CMK (cell line): ENCODE measurements around the gene DPH7.
"Not testable (repeated sequence)": the region's sequence is repeated elsewhere in the genome, so short reads cannot be mapped to it uniquely, and the experiment has no call there.

Source experiments
- DNase-seq: peaks from one replicate; pipeline ENCODE4 v3.0.0-alpha.2; 2010; ENCODE audit warnings: low read depth

The DPH7 gene

DNA sequence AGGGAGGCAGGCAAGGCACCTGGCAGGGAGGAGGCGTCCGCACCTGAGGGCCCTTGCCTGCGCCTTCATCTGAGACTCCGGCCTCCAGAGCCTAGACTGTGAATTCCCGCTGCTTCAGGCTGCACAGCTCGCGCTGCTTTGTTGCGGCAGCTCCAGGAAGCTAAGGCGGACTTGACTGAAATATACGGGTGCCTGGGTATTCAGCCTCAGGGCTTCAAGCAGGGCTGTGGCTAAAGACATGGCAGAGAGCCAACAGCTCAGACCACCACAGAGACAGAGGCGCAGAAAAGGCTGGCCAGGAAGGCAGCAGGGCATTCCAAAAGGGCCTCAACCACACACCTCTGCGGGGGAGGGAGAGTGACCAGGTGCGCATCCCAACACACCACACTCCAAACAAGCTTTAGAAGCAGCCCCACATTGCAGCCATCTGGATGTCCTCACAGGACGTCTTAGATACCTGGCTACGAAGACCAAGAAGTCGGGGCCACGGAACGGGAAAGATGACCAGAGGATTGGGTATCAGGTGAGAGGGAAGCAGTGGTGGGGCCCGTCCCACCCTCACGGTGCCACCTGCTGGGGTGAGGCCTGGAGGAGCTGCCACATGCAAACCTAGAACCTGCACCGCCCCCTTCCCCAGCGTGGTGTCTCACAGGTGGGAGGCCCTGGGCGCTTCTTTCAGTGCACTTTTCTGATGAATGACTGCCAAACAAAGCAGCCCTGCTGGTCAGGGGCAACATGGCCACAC lies 1.7 kb upstream of the DPH7 start:
- no peak for DNase-seq

DNA sequence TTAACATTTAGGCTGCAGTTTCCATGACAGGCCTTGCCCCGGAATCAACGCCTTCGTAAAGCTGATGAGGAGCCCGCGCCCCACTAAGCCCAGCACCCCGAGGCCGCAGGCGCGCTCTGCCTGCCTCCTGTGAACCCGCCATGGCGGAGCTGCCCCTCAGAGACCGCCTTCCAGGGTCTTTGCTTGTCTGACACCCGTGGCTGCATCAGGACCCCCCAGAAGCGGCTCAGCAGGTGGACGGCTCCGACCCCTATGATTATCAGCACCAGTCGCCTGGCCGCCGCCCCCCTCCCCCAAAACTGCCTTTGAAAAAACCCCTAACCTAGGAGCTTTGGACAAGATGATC lies 507 bp upstream of the DPH7 start:
- DNase-seq = no peak

DNA sequence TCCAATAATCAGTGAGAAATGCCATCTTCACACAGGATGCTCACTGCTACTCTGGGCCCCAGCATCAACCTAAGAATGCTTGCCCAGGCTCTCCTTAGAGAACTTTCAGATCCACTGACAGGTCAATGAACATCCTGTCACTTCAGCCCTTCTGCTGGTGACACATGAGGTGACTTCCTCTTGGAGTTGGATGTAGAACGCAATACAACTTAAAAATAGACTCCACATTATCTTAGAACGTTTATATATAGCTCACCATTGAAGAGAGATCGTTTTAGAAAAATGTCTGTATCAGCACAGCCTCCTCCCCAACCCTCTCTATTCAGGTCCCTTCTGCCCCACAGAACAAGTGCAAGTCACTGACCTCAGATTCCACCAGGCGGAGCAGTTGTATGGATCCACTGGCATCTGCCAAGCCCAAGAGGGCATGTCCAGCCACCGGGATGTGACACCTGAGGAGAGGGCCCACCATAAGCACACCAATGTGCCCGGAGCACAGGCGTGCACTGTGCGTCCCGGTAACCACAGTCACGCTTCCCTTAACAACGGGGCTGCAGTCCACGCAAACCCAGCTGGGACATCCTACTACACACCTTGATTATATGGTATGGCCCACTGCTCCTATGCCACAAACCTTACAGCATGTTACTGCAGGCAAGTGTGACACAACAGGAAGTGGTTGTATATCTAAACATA lies 2.9 kb downstream of the DPH7 start:
- DNase-seq = no peak

DNA sequence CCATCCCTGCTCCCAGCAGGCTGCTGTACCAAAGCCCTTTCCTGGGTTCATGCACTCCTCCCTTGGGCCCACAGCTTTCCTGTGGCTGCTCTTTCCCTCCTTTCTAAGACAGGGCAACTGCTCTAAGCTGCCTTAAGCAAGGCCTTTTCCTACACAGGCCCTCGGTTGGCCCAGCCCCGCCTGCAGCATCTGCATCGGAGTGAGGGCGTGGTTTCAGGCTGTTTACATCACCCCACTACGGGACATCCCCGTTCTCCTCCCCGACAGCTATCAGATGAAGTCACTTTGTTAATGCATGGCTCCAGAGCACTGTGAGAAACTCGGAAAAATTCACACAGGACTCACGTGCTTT lies 3.4 kb downstream of the DPH7 start:
- no peak for DNase-seq

DNA sequence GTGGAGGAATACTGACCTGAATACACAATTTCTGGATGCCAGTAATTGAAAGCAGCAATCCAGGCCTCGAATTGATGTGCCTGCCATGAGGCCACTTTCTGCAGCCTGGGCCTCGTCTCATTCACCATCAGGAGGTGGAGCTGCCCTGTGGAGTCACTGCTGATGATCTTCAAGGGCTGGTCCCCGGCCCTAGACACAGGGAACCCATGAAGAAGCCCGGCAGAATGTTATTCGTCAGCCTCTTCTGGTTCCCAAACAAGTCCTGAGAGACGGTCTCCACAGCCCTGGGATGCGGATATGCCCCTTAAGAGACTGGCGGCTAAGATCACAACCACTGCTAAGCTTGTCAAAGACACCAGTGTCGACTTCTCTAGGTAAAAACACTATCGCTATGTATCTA lies 4.5 kb downstream of the DPH7 start:
- no peak for DNase-seq

DNA sequence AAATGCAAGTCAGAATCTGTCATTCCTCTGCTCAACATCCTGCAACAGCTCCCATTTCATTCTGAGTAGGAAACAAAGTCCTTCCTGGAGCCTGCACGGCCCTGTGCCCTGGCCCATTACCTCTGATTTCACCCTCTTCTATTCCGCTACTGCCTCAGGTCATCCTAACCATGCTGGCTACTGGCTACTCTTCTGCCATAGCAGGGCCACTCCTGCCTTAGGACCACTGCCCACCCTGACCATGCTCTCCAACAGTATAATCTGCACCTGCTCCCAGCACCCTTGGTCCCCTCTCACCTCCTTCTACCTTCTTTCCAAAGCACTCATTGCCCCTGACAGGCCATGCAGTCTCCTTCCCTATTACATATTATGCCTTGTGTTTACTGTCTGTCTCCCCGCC lies 8.2 kb downstream of the DPH7 start:
- DNase-seq = no peak

DNA sequence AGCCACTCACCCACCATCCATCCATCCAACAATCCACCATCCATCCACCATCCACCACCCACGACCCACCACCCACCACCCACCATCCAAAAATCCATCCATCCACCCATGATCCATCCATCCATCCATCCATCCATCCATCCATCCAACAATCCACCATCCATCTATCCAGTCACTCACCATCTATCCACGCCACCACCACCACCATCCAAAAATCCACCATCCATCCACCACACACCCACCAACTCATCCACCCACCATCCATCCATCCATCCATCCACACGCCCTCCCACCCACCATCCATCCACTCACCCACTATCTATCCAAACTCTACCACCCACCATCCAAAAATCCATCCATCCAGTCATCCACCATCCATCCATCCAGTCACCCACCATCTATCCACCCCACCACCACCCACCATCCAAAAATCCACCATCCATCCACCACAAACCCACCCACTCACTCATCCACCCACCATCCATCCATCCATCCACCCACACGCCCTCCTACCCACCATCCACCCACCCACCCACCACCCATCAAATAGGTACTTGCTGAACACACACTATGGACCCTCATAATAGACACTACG lies 9.0 kb downstream of the DPH7 start:
- DNase-seq = no peak

DNA sequence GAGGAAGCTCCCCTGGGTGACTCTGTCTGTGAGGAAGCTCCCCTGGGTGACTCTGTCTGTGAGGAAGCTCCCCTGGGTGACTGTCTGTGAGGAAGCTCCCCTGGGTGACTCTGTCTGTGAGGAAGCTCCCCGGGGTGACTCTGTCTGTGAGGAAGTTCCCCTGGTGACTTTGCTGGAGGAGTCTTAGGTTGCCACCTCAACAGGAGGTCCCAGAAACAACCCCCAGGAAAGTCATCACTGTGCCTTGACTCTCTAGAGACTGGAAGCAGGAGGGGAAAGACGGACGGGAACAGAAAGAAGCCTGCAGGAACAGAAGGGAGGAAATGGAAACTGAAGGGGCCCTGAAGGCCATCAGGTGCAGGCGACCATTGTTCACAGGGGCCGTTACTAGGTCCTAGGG lies 10.3 kb downstream of the DPH7 start:
- not testable (repeated sequence) for DNase-seq

DNA sequence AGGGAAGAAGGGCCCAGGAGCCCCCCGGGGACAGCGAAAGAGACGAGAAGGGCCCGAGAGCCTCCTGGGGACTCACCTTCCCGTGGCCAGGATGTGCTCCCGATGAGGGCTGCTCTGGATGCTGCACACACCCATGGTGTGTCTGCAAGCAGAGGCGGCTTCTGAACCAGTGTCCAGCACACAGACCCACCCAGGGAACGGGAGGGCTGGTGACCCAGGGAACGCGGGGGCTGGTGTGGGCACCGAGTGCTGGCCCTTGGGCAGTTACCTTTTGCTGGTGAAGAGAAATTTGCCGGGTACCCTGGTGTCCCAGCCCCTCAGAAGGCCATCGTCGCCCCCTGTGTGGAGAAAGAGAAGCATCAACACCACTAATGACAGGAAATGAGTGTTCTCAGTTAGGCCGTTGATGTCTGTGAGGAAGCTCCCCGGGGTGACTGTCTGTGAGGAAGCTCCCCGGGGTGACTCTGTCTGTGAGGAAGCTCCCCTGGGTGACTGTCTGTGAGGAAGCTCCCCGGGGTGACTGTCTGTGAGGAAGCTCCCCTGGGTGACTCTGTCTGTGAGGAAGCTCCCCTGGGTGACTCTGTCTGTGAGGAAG lies 13.8 kb downstream of the DPH7 start:
- DNase-seq = no peak

DNA sequence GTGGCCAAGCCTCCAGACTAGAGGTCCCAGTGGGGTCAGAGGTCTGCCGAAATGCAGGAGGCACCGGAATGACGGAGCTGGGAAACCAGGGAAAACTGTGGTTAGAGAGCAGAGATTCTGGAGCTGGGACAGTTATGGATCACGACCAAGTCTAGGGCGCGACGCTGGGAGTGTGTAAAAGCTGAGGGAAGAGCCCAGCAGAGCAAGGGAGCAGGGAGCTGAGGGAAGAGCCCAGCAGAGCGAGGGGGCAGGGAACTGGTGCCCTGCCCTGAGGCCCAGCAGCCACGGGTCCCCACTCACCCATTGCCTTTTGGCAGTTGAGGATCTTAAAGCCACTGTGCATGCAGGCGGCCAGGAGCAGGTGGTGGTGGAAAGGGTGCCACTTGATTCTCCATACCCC lies 14.6 kb downstream of the DPH7 start:
- DNase-seq = no peak

DNA sequence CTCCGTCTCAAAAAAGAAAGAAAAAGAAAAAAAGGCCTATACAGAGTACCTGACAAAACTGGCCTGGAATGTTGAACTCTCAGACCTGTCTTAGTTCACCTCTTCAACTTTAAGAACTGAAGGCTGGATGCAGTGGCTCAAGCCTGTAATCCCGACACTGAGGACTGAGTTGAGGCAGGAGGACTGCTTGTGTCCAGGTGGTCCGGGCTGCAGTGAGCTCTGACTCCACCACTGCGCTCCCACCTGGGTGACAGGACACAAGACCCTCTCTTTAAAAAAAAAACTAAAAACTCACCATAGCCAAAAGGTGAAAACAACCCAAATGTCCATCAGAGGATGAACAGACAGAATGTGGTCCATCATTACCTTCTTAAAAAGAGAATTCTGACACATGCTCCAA lies 20.6 kb downstream of the DPH7 start:
- DNase-seq = no peak

DNA sequence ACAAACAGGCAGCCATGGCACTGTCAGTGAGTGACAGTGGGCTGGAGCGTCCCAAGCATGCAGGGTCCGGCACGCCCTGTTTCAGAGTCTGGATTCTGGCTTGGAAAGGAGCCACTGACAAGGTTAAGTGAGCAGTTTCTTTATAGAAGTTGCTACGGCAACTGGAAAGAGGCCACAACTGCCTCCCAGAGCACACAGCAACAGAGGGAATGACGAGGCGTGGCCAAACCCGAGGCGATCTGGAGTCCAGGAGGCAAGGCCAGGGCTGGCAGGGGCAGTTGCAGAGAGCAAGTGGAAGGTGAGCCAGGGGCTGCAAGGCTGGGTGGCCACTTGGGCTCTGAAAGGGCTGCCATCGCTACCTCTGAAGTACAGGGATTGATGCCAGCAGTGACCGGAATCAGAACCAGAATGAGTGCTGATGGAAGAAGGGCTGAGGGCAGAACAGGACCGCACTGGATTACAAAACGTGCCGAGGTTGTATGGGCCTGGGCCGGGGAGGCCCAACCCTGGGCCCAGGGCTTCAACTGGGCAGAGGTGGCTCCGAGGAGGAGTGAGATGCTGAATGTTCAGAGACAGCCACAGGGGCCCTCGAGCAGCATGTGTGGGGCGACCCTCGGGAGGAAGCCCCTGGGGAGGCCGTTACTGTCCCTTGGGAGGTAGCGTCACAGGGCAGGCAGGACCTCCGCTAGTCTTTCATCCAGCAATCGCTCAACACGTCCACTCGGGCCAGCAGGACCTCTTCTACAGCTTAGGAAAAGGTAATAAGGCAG lies 22.5 kb downstream of the DPH7 start:
- DNase-seq = no peak

DNA sequence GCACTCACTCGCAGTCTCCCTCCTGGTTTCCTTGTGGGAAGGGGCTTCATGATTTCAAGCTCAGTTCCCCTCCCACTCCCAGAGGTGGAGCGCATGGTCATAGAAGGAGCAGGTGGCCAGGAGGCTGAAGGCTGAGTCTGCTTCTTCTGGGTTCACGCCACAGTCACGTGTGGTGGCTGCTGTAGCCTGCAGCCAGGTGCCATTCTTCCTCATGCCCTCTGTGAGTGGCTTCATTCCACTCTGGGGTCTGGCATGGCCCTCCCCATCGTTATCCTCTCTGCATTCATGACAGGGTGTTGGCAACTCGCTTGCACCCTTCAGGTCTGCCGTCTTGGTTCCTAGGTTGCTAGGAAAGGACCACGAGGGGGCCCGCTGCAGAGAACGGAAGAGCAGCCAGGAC lies 23.5 kb downstream of the DPH7 start:
- no peak for DNase-seq

DNA sequence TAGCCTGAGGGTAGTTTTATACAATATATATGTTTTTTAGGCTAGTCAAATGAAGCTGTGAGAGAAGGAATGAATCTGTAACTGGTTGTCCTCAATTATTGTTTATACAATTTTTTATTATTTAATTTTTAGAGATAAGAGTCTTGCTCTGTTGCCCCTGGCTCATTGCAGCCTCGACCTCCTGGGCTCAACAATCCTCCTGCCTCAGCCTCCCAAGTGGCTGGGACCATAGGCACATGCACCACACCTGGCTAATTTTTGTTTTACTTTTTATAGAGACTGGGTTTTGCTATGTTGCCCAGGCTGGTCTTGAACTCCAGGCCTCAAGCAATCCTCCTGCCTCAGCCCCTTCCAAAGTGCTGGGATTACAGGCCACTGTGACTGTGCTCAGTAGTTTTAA lies 24.4 kb downstream of the DPH7 start:
- DNase-seq = no peak

DNA sequence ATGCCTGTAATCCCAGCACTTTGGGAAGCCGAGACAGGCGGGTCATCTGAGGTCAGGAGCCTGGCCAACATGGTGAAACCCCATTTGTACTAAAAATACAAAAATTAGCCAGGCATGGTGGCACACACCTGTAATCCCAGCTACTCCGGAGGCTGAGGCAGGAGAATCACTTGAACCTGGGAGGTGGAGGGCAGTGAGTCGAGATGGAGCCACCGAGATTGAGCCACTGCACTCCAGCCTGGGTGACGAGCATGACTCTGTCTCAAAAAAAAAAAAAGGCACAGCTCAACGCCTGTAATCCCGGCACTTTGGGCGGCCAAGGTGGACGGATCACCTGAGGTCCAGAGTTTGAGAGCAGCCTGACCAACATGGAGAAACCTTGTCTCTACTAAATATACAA lies 25.1 kb downstream of the DPH7 start:
- DNase-seq = not testable (repeated sequence)

DNA sequence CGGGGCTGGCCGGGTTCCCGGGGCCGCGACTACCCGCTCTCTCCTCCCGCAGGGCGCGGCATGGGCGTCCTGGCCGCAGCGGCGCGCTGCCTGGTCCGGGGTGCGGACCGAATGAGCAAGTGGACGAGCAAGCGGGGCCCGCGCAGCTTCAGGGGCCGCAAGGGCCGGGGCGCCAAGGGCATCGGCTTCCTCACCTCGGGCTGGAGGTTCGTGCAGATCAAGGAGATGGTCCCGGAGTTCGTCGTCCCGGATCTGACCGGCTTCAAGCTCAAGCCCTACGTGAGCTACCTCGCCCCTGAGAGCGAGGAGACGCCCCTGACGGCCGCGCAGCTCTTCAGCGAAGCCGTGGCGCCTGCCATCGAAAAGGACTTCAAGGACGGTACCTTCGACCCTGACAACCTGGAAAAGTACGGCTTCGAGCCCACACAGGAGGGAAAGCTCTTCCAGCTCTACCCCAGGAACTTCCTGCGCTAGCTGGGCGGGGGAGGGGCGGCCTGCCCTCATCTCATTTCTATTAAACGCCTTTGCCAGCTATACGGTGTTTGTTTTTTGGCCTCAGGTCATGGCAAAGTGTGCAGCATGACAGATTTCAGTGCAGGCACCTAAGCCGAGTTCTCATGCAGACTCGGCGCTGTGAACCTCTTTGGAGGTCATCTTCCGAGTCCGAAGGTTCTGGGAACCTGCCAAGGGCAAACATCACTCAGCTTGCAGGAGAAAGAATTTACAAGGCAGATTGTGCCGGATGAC lies 26.5 kb downstream of the DPH7 start:
- peak; percentile 21 for DNase-seq

DNA sequence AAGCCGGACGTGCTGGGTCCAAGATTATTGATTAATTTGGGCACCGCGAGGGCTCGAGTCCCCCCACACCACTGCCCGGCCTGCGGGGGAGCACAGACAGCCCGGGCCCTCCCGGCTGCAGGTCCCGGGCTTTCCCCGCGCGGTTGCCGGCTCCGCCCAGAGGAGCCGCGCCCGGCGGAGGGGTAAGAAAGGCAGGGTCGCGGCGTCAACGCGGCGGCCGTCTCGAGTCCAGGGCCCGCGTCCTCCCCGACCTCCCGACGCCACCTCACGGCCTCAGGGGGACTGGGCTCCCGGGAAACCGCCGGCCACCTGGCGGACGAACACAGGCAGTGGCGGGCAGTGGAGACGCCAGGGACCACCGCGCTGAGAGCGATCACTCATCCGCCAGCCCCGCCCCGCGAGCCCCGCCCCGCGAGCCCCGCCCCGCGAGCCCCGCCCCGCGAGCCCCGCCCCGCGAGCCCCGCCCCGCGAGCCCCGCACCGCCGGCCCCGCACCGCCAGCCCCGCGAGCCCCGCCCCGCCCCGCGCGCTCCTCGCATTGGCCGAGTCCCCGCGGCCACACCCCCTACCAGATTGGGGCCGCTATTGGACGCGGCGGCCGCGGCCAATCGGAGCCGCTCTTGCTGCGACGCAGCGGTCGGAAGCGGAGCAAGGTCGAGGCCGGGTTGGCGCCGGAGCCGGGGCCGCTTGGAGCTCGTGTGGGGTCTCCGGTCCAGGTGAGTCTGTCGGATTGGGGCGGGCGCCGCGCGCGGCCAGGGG lies 27.3 kb downstream of the DPH7 start, which contains the start of gene MRPL41:
TSS of gene MRPL41 (plus strand) at position 616 of the 758 bp plus-strand sequence. CDS start 203 bp downstream, outside the sequence.
- DNase-seq = peak; percentile 75

DNA sequence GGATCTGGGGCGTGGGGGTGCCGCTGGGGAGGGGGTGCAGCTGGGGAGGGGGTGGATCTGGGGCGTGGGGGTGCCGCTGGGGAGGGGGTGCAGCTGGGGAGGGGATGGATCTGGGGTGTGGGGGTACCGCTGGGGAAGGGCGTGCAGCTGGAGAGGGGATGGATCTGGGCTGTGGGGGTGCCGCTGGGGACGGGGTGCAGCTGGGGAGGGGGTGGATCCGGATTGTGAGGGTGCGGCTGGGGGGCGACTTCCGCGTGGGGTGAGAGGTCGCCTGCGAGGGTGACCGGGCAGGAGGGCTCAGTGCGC lies 27.8 kb downstream of the DPH7 start:
- not testable (repeated sequence) for DNase-seq

DNA sequence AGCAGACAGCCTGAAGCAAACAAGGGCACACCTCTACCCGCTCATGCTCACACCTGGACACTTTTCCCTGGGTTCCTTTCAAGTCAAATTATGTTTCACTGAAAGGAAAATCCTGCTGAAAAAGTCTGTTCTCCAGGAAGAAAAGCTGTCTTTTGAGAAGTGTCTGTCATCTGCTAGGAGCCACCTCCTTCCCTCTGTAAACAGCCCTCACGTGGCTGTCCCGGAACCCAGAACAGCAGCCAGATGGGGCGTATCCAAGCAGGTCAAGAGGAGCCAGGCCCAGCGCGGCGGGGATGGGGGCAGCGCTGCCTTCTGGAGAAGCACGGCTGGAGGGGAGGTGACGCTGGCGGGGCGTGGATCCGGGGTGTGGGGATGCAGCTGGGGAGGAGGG lies 28.5 kb downstream of the DPH7 start, which contains the start of gene PNPLA7:
TSS of gene PNPLA7 (minus strand) at position 172 of the 391 bp plus-strand sequence. CDS start 205 bp downstream, outside the sequence.
- DNase-seq = peak; percentile 53

DNA sequence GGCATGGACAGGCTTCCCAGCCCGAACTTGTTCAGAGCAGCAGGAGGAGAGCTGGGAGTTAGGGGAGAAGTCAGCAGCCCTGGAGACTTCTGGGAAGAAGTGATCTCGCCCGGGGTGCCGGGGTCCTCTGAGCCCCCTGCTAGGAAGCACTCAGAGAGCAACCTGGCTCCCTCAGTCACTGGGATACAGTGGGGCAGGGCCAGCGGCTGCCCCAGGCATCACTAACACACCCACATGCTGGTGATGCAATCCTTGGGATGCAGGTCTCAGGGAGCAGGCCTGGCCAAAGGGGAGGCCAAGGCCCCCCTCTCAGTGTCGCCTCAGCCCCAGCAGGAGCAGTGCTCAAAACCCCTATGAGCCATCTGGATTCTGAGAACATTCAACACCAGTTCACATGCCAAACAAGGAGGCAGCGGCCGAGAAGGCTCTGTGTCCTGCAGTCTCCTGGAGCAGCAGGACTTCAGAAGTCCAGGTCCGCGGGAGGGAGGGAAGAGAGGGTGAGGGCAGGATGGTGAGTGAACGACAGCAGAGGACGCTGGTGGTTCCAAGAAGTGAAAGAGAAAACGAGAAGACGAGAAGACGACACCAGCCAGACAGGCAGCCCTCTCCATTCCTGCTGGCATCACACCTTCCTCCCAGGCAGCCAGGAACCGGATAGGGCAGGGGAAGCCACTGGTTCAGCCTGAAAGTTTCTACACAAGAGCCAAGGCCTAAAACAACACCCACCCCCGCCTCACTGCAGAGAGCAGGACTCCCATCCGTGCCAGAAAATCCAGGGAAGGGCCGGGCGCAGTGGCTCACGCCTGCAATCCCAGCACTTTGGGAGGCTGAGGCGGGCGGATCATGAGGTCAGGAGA lies 30.8 kb downstream of the DPH7 start:
- no peak for DNase-seq
